ENCODE measurements around the gene MYRIP.
"Not testable (repeated sequence)": the region's sequence is repeated elsewhere in the genome, so short reads cannot be mapped to it uniquely, and the experiment has no call there.

MYRIP gene

GRCh38 chr3:40088527-40089170 is 279.2 kb downstream of the MYRIP start:
- no peak for DNase-seq

- no peak for DNase-seq
Observed at GRCh38 chr3:40096661-40097111, 287.3 kb downstream of the MYRIP start.

GRCh38 chr3:40097131-40098117 is 288.0 kb downstream of the MYRIP start:
- no peak for DNase-seq

GRCh38 chr3:40098261-40098759 is 288.9 kb downstream of the MYRIP start:
- DNase-seq, result no peak

GRCh38 chr3:40099871-40100270 is 290.5 kb downstream of the MYRIP start:
- no peak for DNase-seq

GRCh38 chr3:40102182-40102581 is 292.8 kb downstream of the MYRIP start:
- no peak for DNase-seq

- DNase-seq, result no peak
Observed at GRCh38 chr3:40103829-40104228, 294.4 kb downstream of the MYRIP start.

GRCh38 chr3:40104441-40104840 is 295.0 kb downstream of the MYRIP start:
- no peak for DNase-seq

GRCh38 chr3:40108643-40109042 is 299.2 kb downstream of the MYRIP start:
- DNase-seq, result no peak

- DNase-seq, result no peak
Observed at GRCh38 chr3:40109641-40110490, 300.5 kb downstream of the MYRIP start.

GRCh38 chr3:40116478-40117177 is 307.2 kb downstream of the MYRIP start:
- DNase-seq, result no peak

GRCh38 chr3:40118091-40118490 is 308.7 kb downstream of the MYRIP start:
- DNase-seq, result no peak

GRCh38 chr3:40120067-40120692 is 310.8 kb downstream of the MYRIP start:
- DNase-seq, result no peak

GRCh38 chr3:40120806-40121205 is 311.4 kb downstream of the MYRIP start:
- no peak for DNase-seq

GRCh38 chr3:40124918-40125317 is 315.5 kb downstream of the MYRIP start:
- DNase-seq, result no peak

GRCh38 chr3:40128166-40128565 is 318.8 kb downstream of the MYRIP start:
- DNase-seq, result no peak

GRCh38 chr3:40129510-40129909 is 320.1 kb downstream of the MYRIP start:
- no peak for DNase-seq

GRCh38 chr3:40129981-40130380 is 320.6 kb downstream of the MYRIP start:
- no peak for DNase-seq

GRCh38 chr3:40130721-40131120 is 321.3 kb downstream of the MYRIP start:
- no peak for DNase-seq

- not testable (repeated sequence) for DNase-seq
Observed at GRCh38 chr3:40133886-40134575, 324.6 kb downstream of the MYRIP start.

All from activated CD4-positive, alpha-beta T cell treated with anti-CD3 and anti-CD28 coated beads for 4 hours (primary cell).